Lower leg skin (tissue), 3 donors: Measurements from ENCODE around the gene NUDT12.

Experiments used
- CTCF ChIP-seq, 3 donors: fragments of 450-650 bp; IDR thresholded peaks; one replicate each; pipeline ENCODE4 v1.5.1; 2016; ENCODE audit warnings: antibody characterized with exemption in 3 of 3, mild to moderate bottlenecking in 3 of 3, moderate library complexity in 2 of 3
- POLR2A ChIP-seq, 2 donors: fragments of 450-650 bp; IDR thresholded peaks; one replicate each; pipeline ENCODE4 v1.6.1; 2016 to 2017; ENCODE audit warnings: antibody characterized with exemption in 2 of 2, mild to moderate bottlenecking in 1 of 2, moderate library complexity in 1 of 2

GRCh38 chr5:103541569-103541968, 21.0 kb downstream of the NUDT12 start:
- TF ChIP-seq CTCF (IDR thresholded peaks at IDR 0.05) (no peak), POLR2A (IDR thresholded peaks at IDR 0.05) (no peak)
